Gastroesophageal sphincter (tissue), 4 donors: ENCODE results near the gene PISD. TPM values are rescaled to one million over a fixed set of nuclear protein-coding genes. Genes with fewer than 3 reads are reported as not detected.
A peak's percentile ranks its signal among the peaks of the same experiment; 100 is the strongest.
"Not testable (repeated sequence)": the region's sequence is repeated elsewhere in the genome, so short reads cannot be mapped to it uniquely, and the experiment has no call there.

Experiments
- ATAC-seq: fragments of 150-250 bp; one replicate; pipeline ENCODE4 v1.9.1; 2016; ENCODE audit warnings: mild to moderate bottlenecking, moderate library complexity
- H3K27ac ChIP-seq, 4 donors: fragments of 200-600 bp; sonication (generic) in 3 of 4; 1 replicate in 3 of 4; 2 replicates in 1 of 4; pipeline ENCODE4 v1.5.1; 2016 to 2019
- H3K27me3 ChIP-seq: fragments of 200-600 bp; sonication (generic); one replicate; pipeline ENCODE4 v1.5.1; 2019
- H3K36me3 ChIP-seq, 2 donors: fragments of 200-600 bp; sonication (generic); one replicate each; pipeline ENCODE4 v1.5.1; 2019; ENCODE audit warnings: control low read depth in 1 of 2
- H3K4me1 ChIP-seq, 3 donors: fragments of 200-600 bp; sonication (generic); 1 replicate in 2 of 3; 2 replicates in 1 of 3; pipeline ENCODE4 v1.5.1; 2016 to 2019; ENCODE audit warnings: control low read depth in 2 of 3
- H3K4me3 ChIP-seq, 2 donors: fragments of 200-600 bp; sonication (generic); one replicate each; pipeline ENCODE4 v1.5.1; 2019; ENCODE audit warnings: mild to moderate bottlenecking in 1 of 2, moderate library complexity in 1 of 2
- H3K9me3 ChIP-seq, 3 donors: fragments of 200-600 bp; sonication (generic); one replicate each; pipeline ENCODE4 v1.5.1; 2017 to 2019; ENCODE audit warnings: control low read depth in 2 of 3
- CTCF ChIP-seq, 4 experiments: fragments of 200-600 bp in 2 of 4; fragments of 450-650 bp in 2 of 4; sonication (generic) in 1 of 4; IDR thresholded peaks; one replicate each; pipeline ENCODE4 v1.5.1; 2017 to 2019; ENCODE audit warnings: antibody characterized with exemption in 4 of 4, mild to moderate bottlenecking in 2 of 4, moderate library complexity in 2 of 4
- EP300 ChIP-seq: sonication (generic); formaldehyde crosslinking; IDR thresholded peaks from one replicate; pipeline ENCODE4 v1.6.1; 2017; ENCODE audit warnings: antibody characterized with exemption, mild to moderate bottlenecking
- POLR2A ChIP-seq, 2 donors: fragments of 450-650 bp; IDR thresholded peaks; one replicate each; pipeline ENCODE4 v1.6.1; 2017; ENCODE audit warnings: antibody characterized with exemption in 2 of 2, mild to moderate bottlenecking in 2 of 2, moderate library complexity in 1 of 2
- POLR2AphosphoS5 ChIP-seq: sonication (generic); formaldehyde crosslinking; IDR thresholded peaks from one replicate; pipeline ENCODE4 v1.6.1; 2017; ENCODE audit warnings: antibody characterized with exemption
- WGBS, 2 donors: methylation state at CpG; one replicate each; pipeline ENCODE4 v1.1.5; 2018; ENCODE audit warnings: low coverage in 1 of 2; 5-methylcytosine and 5-hydroxymethylcytosine counted together
- total RNA-seq, 4 donors: library from RNA; depleted of rRNA; stranded (reverse); fragments of >200 nt; gene quantifications; one replicate each; pipeline ENCODE4 v1.1.0, GENCODE V29; 2016

Gene PISD
- total RNA-seq, 4 donors from 2014 or later = 10.1 to 32.7 (median 19.2) TPM

- Histone ChIP-seq H3K36me3 (peaks cover 0 to 40% of the 10 kb centered on the region in 2 donors), H3K27me3 (no peaks in the 10 kb centered on the region), H3K4me1 (peaks cover 0 to 39% (median 5%) of the 10 kb centered on the region in 3 donors), H3K4me3 (no peak overlapping the region), H3K27ac (peak overlapping the region in 3 of 4 donors; percentile 68 to 78 (median 78)), H3K9me3 (no peaks in the 10 kb centered on the region)
- TF ChIP-seq EP300 (no peak), CTCF (IDR thresholded peaks at IDR 0.05) (no peak), POLR2AphosphoS5 (peak; percentile 19)
- no peak for ATAC-seq
- 14 to 51% methylated on average over 10 to 13 of the region's 17 CpGs for WGBS, 2 donors
Observed at GRCh38 chr22:31681349-31682345, 19.6 kb upstream of the PISD start.

GRCh38 chr22:31680861-31681341 is 18.9 kb upstream of the PISD start:
- H3K4me3 ChIP-seq = no peak overlapping the region
- 23 to 38% methylated on average over 5 to 6 of the region's 9 CpGs for WGBS, 2 donors
- H3K27ac ChIP-seq = peak overlapping the region in 3 of 4 donors; percentile 68 to 78 (median 78)
- no peaks in the 10 kb centered on the region for H3K27me3 ChIP-seq
- TF ChIP-seq EP300 (no peak), CTCF (IDR thresholded peaks at IDR 0.05) (no peak), POLR2AphosphoS5 (no peak), POLR2A (IDR thresholded peaks at IDR 0.05) (no peak)
- peaks cover 0 to 32% of the 10 kb centered on the region in 2 donors for H3K36me3 ChIP-seq
- peaks cover 0 to 45% (median 5%) of the 10 kb centered on the region in 3 donors for H3K4me1 ChIP-seq
- no peak for ATAC-seq
- no peaks in the 10 kb centered on the region for H3K9me3 ChIP-seq

- no peaks in the 10 kb centered on the region for H3K27me3 ChIP-seq
- H3K9me3 ChIP-seq = no peaks in the 10 kb centered on the region
- H3K36me3 ChIP-seq = peaks cover 0 to 11% of the 10 kb centered on the region in 2 donors
- WGBS, 2 donors = 96% methylated on average over 7 of the region's 7 CpGs; no CpG with 5 or more reads in 1 of the 2 donors
- peaks cover 0 to 45% (median 5%) of the 10 kb centered on the region in 3 donors for H3K4me1 ChIP-seq
- no peak overlapping the region for H3K4me3 ChIP-seq
- ATAC-seq = no peak
- no peak for TF ChIP-seq POLR2A (IDR thresholded peaks at IDR 0.05)
- TF ChIP-seq CTCF (IDR thresholded peaks at IDR 0.05) = no peak
- TF ChIP-seq POLR2AphosphoS5 = no peak
- TF ChIP-seq EP300 = no peak
- H3K27ac ChIP-seq = no peak overlapping the region
Observed at GRCh38 chr22:31678748-31679147, 16.7 kb upstream of the PISD start.

GRCh38 chr22:31676700-31677099 is 14.7 kb upstream of the PISD start:
- Histone ChIP-seq H3K4me3 (peak overlapping the region; percentile 24 to 55), H3K27me3 (no peaks in the 10 kb centered on the region), H3K9me3 (no peaks in the 10 kb centered on the region), H3K27ac (peak overlapping the region in 3 of 4 donors; percentile 75 to 77 (median 75)), H3K36me3 (no peaks in the 10 kb centered on the region), H3K4me1 (peaks cover 0 to 35% (median 5%) of the 10 kb centered on the region in 3 donors)
- 0% methylated on average over 6 of the region's 25 CpGs; no CpG with 5 or more reads in 1 of the 2 donors for WGBS, 2 donors
- ATAC-seq = peak; percentile 99
- TF ChIP-seq CTCF (IDR thresholded peaks at IDR 0.05) (no peak), POLR2A (IDR thresholded peaks at IDR 0.05) (no peak), POLR2AphosphoS5 (peak; percentile 72), EP300 (no peak)

- H3K4me1 ChIP-seq = peaks cover 0 to 11% (median 0%) of the 10 kb centered on the region in 3 donors
- WGBS, 2 donors = 73 to 75% methylated on average over 4 to 5 of the region's 5 CpGs
- H3K27me3 ChIP-seq, H3K27ac ChIP-seq, H3K4me3 ChIP-seq, H3K36me3 ChIP-seq, ATAC-seq, H3K9me3 ChIP-seq: not testable (repeated sequence)
Observed at GRCh38 chr22:31674219-31674618, 12.2 kb upstream of the PISD start.

- H3K9me3 ChIP-seq, H3K4me1 ChIP-seq, H3K4me3 ChIP-seq, H3K27me3 ChIP-seq, H3K36me3 ChIP-seq, H3K27ac ChIP-seq, ATAC-seq: not testable (repeated sequence)
- 86% methylated on average over 4 of the region's 4 CpGs for WGBS, 2 donors
Observed at GRCh38 chr22:31668849-31669248, 6.8 kb upstream of the PISD start.
